Fibroblast of mammary gland (primary cell): ENCODE results near the gene PARP4.
"Not testable (repeated sequence)": the region's sequence is repeated elsewhere in the genome, so short reads cannot be mapped to it uniquely, and the experiment has no call there.

Source experiments
- DNase-seq: peaks from one replicate; pipeline ENCODE4 v3.0.0-alpha.2; 2010; ENCODE audit warnings: low read depth
- H3K4me3 ChIP-seq: 2 replicates; pipeline ENCODE4 v1.5.1; 2011; ENCODE audit warnings: low read depth, mild to moderate bottlenecking, low read length, moderate library complexity; ENCODE audit not compliant: control insufficient read depth
- TF ChIP-seq, protein P1 (sequence below): conservative IDR thresholded peaks from 2 replicates; pipeline ENCODE4 v1.5.1; 2011; ENCODE audit warnings: low read depth, low read length, inconsistent platforms; ENCODE audit not compliant: control insufficient read depth, insufficient read depth

The PARP4 gene

DNA sequence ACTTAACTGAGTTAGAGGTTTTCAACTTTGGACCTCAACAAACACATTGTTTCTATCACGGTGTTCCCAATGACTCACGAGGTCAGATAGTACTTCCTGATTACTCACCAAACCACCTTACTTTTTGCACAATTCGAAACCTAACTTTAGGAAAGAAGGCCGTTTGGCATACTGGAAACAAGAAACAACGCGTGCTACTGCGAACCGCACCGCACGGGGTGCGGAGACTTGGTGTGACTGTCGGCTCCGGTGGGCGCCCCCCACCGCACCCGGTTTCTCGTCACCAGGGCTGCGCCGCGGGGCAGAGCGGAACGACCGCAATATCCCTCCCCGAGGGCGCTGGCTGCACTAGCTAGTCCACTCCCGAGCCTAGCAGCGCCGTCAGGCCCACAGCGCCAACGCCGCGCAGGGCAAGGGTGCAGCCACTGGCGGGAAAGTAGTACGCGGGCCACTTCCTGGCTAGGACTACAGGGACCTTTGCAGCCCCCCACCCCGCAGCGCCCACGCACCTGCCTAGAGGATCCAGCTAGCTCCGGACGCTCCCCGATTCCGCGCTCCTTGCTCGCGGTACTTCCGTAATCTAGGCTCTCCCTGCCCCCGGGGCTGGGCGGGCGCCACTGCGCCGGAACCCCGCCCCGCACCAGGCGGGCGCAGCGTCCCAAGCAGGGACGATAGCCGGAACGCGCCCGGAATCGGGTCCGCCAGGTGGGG is at the start of gene PARP4:
Gene PARP4, minus strand, starts transcription at position 582 of the 711 bp plus-strand sequence. CDS start 9,002 bp downstream, outside the sequence.
- TF ChIP-seq, protein P1, sequence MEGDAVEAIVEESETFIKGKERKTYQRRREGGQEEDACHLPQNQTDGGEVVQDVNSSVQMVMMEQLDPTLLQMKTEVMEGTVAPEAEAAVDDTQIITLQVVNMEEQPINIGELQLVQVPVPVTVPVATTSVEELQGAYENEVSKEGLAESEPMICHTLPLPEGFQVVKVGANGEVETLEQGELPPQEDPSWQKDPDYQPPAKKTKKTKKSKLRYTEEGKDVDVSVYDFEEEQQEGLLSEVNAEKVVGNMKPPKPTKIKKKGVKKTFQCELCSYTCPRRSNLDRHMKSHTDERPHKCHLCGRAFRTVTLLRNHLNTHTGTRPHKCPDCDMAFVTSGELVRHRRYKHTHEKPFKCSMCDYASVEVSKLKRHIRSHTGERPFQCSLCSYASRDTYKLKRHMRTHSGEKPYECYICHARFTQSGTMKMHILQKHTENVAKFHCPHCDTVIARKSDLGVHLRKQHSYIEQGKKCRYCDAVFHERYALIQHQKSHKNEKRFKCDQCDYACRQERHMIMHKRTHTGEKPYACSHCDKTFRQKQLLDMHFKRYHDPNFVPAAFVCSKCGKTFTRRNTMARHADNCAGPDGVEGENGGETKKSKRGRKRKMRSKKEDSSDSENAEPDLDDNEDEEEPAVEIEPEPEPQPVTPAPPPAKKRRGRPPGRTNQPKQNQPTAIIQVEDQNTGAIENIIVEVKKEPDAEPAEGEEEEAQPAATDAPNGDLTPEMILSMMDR, result no peak
- peak within 1 kb of the TSS; percentile 86 for H3K4me3 ChIP-seq
- DNase-seq, result peak; percentile 94

DNA sequence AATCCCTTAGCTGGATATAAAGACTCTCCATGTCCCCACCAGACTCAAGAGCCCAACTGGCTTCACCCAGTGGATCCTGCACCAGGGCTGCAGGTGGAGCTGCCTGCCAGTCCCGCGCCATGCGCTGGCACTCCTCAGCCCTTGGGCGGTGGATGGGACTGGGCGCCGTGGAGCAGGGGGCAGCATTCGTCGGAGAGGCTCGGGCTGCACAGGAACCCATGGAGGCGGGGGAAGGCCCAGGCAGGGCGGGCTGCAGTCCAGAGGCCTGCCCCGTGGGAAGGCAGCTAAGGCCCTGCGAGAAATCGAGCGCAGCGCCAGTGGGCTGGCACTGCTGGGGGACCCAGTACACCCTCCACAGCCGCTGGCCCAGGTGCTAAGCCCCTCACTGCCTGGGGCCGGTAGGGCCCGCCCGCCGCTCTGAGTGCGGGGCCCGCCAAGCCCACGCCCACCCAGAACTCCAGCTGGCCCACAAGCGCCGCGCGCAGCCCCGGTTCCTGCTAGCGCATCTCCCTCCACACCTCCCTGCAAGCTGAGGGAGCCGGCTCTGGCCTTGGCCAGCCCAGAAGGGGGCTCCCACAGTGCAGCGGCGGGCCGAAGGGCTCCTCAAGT is 48.1 kb upstream of the PARP4 start:
- DNase-seq, H3K4me3 ChIP-seq: not testable (repeated sequence)

DNA sequence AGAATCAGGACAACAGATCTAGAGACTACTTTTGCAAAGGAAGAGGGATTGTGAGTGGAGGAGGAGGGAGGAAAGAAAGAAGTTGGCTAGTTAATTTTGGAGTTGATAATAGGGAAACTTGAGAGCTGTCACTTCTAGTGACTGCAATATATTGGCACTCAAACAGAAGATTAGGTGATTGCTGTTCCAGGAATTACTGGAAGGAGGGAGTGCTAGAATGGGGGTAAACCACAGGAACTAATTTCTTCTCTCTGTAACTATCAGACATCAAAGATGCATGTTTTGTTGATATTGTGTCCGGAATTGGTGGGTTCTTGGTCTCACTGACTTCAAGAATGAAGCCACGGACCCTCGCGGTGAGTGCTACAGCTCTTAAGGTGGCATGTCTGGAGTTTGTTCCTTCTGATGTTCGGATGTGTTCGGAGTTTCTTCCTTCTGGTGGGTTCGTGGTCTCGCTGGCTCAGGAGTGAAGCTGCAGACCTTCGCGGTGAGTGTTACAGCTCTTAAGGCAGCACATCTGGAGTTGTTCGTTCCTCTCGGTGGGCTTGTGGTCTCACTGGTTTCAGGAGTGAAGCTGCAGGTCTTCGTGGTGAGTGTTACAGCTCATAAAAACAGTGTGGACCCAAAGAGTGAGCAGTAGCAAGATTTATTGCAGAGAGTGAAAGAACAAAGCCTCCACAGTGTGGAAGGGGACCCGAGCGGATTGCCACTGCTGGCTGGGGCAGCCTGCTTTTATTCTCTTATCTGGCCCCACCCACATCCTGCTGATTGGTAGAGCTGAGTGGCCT is 47.0 kb upstream of the PARP4 start:
- DNase-seq, H3K4me3 ChIP-seq: not testable (repeated sequence)

DNA sequence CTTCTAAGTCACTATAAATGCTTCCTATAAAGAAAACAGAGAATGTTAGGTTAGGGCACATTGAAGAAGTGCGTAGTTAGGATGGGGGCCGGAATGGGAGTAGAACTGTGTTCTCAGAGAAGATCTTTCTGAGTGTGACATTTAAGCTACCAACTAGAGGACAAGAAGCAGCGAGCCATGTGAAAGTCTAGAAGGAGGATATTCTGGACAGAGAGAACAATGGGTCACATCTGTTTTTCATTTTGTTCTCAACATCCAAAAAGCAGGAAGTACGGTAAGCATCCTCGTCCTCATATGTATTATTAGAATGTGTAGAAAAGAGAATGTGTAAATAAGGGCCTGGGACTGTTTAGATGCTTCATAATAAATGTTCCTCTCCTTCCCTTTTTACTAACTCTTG is 44.5 kb upstream of the PARP4 start:
- peak; percentile 52 for DNase-seq
- no peak overlapping the region for H3K4me3 ChIP-seq
- TF ChIP-seq, protein P1, result no peak

DNA sequence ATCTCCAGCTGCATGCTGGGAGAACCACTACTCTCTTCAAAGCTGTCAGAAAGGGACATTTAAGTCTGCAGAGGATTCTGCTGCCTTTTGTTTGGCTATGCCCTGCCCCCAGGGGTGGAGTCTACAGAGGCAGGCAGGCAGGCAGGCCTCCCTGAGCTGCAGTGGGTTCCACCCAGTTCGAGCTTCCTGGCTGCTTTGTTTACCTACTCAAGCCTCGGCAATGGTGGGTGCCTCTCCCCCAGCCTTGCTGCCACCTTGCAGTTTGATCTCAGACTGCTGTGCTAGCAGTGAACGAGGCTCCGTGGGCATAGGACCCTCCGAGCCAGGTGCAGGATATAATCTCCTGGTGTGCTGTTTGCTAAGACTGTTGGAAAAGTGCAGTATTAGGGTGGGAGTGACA is 41.3 kb upstream of the PARP4 start:
- not testable (repeated sequence) for DNase-seq

DNA sequence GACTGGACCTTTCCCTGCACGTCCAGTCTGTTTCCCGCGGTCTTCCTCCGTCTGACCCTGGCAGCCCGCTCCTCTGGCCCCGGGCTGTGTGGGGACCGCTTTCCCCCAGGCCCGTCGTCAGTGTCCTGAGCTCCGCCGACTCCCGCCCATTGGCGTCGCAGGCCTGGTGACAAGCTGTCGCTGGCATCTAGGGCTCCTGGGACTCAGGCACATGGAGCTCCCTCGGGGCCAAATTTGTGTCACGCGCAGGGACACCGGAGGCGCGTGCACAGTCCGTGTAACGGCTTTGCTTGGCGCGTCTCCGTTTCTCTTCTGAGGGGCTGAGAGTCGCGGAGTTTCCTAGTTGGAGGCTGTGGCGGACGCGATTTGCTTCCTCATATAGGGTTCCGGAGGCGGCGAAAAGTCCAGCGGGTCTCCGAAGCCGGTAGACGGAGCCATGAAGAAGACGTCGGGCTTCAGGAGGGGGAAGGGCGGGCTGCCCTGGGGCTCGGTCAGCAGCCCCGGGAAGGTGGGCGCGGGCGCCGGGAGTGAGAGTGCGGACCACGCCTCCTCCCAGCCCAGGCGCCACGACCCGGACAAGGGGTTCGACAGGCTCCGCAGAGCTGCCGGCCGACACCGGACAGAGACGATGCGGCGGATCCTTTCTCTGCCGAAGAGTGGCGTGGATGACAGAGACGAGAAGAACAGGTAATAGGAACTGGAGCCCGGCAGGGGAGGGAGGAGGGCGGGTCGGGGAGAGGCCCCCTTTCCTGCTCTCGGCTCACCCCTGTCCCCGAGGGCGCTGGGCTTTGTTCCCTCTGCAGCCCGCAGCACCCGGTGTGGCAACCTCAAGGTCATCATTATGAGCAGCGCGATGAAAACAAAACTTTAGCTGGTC is 29.1 kb upstream of the PARP4 start:
- not testable (repeated sequence) for DNase-seq

More for the DNA sequence above, 41.3 kb upstream of the PARP4 start:
- not testable (repeated sequence) for H3K4me3 ChIP-seq

DNA sequence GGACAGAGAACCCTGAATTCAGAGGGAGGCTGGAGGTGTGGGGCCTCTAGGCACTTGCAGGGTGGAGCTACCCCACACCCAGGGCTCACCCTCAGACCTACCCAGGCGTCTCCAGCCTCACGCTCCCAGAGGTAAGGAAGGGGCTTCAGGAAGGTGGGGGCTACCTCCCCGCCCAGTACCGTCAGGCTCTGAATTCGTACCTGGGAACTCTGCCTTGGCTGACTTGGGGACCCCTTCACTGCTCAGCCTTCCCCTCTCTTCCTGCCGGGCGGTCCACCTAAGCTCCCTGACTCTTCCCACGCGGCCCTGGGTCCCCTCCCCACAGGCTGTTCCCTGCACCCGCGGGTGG is 28.5 kb upstream of the PARP4 start:
- DNase-seq, result no peak
- no peak overlapping the region for H3K4me3 ChIP-seq
- TF ChIP-seq, protein P1, result no peak

More for the DNA sequence above, 29.1 kb upstream of the PARP4 start:
- H3K4me3 ChIP-seq, result peak overlapping the region; percentile 34

DNA sequence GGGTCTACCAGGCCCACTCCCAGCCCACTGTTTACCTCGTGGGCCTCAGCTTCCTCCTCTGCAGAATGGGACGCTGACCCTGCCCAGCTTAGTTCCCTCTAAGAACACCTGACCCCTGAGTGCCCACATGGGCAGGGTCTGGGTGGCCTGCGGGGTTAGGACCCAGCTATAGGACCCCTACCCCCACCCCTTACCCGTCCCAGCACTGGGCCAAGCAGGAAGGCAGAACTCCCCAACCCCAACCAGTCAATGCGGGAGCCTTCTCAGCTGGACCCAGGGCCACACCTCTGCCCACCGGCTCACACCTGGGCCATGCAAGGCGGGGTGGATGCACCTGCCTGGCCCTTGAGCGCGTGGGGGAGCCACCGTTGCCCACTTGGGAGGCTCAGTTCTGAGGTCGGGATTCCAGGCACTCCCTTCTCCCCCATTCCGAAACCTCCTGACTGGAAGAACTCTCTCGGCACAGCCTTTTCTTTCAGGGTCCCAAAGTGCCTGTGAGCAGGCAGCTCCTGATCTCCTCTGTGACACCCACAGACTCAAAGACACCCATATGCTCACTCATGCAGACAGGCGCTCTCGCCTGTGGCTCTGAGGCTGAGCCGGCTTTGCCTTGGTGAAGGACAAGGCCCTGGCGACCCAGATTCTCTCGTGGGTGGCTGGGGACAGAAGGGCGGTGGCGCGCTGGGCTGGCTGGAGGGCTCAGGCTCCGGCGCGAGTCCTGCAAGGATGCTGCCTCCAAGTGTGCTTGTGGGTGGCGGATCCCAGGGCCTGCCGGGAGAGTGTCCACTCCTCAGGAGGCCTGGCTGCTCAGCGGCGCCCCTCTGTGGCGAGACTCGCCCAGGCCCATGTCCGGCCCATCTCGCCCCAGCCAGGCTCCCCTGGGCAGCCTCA is 27.9 kb upstream of the PARP4 start:
- H3K4me3 ChIP-seq, result no peak overlapping the region
- TF ChIP-seq, protein P1, result peak; percentile 17
- peak; percentile 5 for DNase-seq
